Measurements from ENCODE around the gene ZBTB16.

Gene ZBTB16

DNA sequence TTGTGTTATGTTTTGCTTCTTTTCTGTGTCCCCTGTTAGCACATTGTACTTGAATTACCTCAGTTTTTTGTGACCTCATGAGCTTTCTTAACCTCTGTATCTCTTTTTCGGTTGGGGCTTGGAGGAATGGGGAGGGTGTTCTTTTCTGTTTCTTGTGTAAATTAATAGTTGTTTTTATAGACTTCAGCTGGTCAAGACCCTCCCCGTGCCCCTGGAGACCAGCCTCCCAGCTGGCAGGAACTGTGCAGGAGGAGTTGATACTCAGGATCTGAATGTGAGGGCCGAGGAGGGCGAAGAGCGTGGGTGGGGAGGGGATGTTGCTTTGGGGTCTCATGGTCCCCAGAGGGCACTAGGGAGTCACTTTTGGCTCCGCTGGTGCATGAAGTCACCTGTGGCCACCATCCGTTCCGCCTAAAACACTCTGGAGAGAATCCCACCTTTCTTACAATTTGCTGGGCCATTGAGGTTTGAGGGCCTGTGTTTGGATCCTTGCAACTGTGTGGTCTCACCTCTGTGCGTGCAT, 192.4 kb downstream of the ZBTB16 start:
- no peaks in the 10 kb centered on the region for H3K27me3 ChIP-seq (ENCODE audit: insufficient read depth, low read depth)
- no peaks in the 10 kb centered on the region for H3K36me3 ChIP-seq (ENCODE audit: insufficient read depth)
- TF ChIP-seq, protein P1, sequence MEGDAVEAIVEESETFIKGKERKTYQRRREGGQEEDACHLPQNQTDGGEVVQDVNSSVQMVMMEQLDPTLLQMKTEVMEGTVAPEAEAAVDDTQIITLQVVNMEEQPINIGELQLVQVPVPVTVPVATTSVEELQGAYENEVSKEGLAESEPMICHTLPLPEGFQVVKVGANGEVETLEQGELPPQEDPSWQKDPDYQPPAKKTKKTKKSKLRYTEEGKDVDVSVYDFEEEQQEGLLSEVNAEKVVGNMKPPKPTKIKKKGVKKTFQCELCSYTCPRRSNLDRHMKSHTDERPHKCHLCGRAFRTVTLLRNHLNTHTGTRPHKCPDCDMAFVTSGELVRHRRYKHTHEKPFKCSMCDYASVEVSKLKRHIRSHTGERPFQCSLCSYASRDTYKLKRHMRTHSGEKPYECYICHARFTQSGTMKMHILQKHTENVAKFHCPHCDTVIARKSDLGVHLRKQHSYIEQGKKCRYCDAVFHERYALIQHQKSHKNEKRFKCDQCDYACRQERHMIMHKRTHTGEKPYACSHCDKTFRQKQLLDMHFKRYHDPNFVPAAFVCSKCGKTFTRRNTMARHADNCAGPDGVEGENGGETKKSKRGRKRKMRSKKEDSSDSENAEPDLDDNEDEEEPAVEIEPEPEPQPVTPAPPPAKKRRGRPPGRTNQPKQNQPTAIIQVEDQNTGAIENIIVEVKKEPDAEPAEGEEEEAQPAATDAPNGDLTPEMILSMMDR (conservative IDR thresholded peaks at IDR 0.05; ENCODE audit: low read depth, low read length) = no peak
- H3K27ac ChIP-seq = no peak overlapping the region
- H4K20me1 ChIP-seq (ENCODE audit: insufficient read depth) = no peaks in the 10 kb centered on the region
- no peak overlapping the region for H2AFZ ChIP-seq (ENCODE audit: low read depth)
- H3K4me2 ChIP-seq = no peak overlapping the region
- no peak overlapping the region for H3K9ac ChIP-seq
- H3K4me3 ChIP-seq (IDR thresholded peaks at IDR 0.05; ENCODE audit: insufficient read depth, low read depth, low read length) = no peak overlapping the region
- H3K4me1 ChIP-seq (ENCODE audit: low read depth, poor library complexity, severe bottlenecking) = no peaks in the 10 kb centered on the region
- H3K79me2 ChIP-seq (ENCODE audit: insufficient read depth, low read depth) = no peaks in the 10 kb centered on the region

DNA sequence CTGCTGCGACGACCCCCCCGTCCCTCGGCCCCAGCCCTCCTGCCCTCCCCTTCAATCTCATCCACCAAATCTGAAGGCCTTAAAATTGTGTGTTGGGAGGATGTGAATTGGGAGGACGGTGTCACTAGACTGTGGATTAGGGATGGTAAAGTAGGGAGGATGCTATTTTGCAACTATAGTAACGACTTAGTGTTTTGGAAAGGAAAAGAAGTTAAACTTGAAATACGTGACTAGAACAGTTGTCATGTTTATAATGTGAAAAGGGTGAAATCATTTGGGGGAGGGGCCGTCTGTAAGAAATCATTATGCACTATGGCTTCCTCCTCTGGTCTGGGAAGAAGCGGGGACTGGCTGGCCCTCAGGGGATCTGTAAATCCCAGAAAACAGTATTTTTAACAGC, 193.3 kb downstream of the ZBTB16 start:
- Histone ChIP-seq H3K9ac (no peak overlapping the region), H3K27me3 (ENCODE audit: insufficient read depth, low read depth) (no peaks in the 10 kb centered on the region), H2AFZ (ENCODE audit: low read depth) (no peak overlapping the region), H3K27ac (no peak overlapping the region), H3K4me2 (no peak overlapping the region), H3K79me2 (ENCODE audit: insufficient read depth, low read depth) (no peaks in the 10 kb centered on the region), H3K36me3 (ENCODE audit: insufficient read depth) (no peaks in the 10 kb centered on the region), H3K4me3 (IDR thresholded peaks at IDR 0.05; ENCODE audit: insufficient read depth, low read depth, low read length) (no peak overlapping the region), H4K20me1 (ENCODE audit: insufficient read depth) (no peaks in the 10 kb centered on the region), H3K4me1 (ENCODE audit: low read depth, poor library complexity, severe bottlenecking) (no peaks in the 10 kb centered on the region)
- TF ChIP-seq, protein P1 (conservative IDR thresholded peaks at IDR 0.05; ENCODE audit: low read depth, low read length) = no peak

DNA sequence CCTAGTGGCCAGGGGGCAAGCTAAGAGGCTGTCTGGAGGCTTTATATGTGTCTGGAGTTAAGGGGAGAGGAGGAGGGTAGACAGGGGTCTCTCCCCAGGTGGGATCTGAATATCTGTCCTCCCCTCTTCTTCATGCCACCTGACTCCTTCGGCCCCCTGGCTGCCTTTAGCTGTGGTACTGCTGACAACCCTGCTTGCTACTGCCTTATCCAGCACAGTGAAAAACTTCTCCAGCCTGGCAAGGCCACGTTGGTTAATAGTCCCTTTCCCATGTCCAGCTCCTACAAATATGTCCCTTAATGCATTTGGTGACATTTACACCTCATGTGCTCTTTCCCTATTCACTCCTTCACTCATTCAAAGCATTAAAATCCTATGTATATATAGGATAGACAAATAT, 194.3 kb downstream of the ZBTB16 start:
- no peak overlapping the region for H3K4me3 ChIP-seq (IDR thresholded peaks at IDR 0.05; ENCODE audit: insufficient read depth, low read depth, low read length)
- H3K4me1 ChIP-seq (ENCODE audit: low read depth, poor library complexity, severe bottlenecking) = no peaks in the 10 kb centered on the region
- no peak overlapping the region for H3K4me2 ChIP-seq
- no peak overlapping the region for H3K9ac ChIP-seq
- H4K20me1 ChIP-seq (ENCODE audit: insufficient read depth) = no peaks in the 10 kb centered on the region
- H3K27me3 ChIP-seq (ENCODE audit: insufficient read depth, low read depth) = no peaks in the 10 kb centered on the region
- TF ChIP-seq, protein P1 (conservative IDR thresholded peaks at IDR 0.05; ENCODE audit: low read depth, low read length) = no peak
- no peaks in the 10 kb centered on the region for H3K79me2 ChIP-seq (ENCODE audit: insufficient read depth, low read depth)
- no peaks in the 10 kb centered on the region for H3K36me3 ChIP-seq (ENCODE audit: insufficient read depth)
- no peak overlapping the region for H3K27ac ChIP-seq
- no peak overlapping the region for H2AFZ ChIP-seq (ENCODE audit: low read depth)

DNA sequence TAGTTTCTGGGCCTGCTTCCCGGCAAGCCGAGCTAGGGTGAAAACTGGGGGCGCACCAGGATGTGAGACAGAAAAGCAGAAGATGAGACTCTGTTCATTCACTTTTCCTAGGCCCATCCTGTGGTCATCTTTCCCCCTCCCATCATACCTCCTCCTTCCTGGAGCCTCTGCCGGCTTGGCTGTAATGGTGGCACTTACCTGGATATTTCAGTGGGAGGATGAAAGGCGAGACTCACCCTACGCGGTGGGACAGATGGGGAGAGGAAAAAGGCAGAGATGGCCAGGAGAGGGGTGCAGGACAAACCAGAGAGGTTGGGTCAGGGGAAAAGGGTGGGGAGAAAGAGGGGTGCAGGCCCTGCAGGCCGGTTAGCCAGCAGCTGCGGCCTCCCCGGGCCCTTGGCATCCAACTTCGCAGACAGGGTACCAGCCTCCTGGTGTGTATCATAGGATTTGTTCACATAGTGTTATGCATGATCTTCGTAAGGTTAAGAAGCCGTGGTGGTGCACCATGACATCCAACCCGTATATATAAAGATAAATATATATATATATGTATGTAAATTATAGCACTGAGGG, 195.1 kb downstream of the ZBTB16 start:
- Histone ChIP-seq H3K27ac (no peak overlapping the region), H2AFZ (ENCODE audit: low read depth) (no peak overlapping the region), H3K4me3 (IDR thresholded peaks at IDR 0.05; ENCODE audit: insufficient read depth, low read depth, low read length) (no peak overlapping the region)

More for the DNA sequence above, 195.1 kb downstream of the ZBTB16 start:
- Histone ChIP-seq H3K36me3 (ENCODE audit: insufficient read depth) (no peaks in the 10 kb centered on the region), H4K20me1 (ENCODE audit: insufficient read depth) (no peaks in the 10 kb centered on the region), H3K79me2 (ENCODE audit: insufficient read depth, low read depth) (no peaks in the 10 kb centered on the region), H3K9ac (no peak overlapping the region), H3K4me1 (ENCODE audit: low read depth, poor library complexity, severe bottlenecking) (no peaks in the 10 kb centered on the region), H3K4me2 (no peak overlapping the region), H3K27me3 (ENCODE audit: insufficient read depth, low read depth) (no peaks in the 10 kb centered on the region)
- TF ChIP-seq, protein P1 (conservative IDR thresholded peaks at IDR 0.05; ENCODE audit: low read depth, low read length) = no peak
